Right cardiac atrium (tissue), 5 donors: Measurements from ENCODE around the gene PLXNA3. TPM values are rescaled to one million over a fixed set of nuclear protein-coding genes. Genes with fewer than 3 reads are reported as not detected.

Experiments
- ATAC-seq, 2 donors: fragments of 200-7000 bp; cut with Tn5 transposase; one replicate each; pipeline versions ENCODE4 v1.8.0 to v1.9.1; 2020; ENCODE audit warnings: moderate library complexity in 2 of 2, mild to moderate bottlenecking in 1 of 2
- DNase-seq, 3 donors: peaks; one replicate each; pipeline ENCODE4 v3.0.0-alpha.2; 2020
- H3K27ac ChIP-seq: one replicate; pipeline ENCODE4 v1.5.1; 2013; ENCODE audit warnings: mild to moderate bottlenecking, low read length, control low read depth, moderate library complexity
- H3K27me3 ChIP-seq: one replicate; pipeline ENCODE4 v1.6.1; 2013; ENCODE audit not compliant: control insufficient read depth, insufficient read depth
- H3K4me1 ChIP-seq: one replicate; pipeline ENCODE4 v1.6.1; 2013; ENCODE audit warnings: low read length; ENCODE audit not compliant: control insufficient read depth, insufficient read depth
- H3K4me3 ChIP-seq: one replicate; pipeline ENCODE4 v1.5.1; 2013; ENCODE audit warnings: low read length, control low read depth
- H3K9me3 ChIP-seq: one replicate; pipeline ENCODE4 v1.6.1; 2013; ENCODE audit warnings: low read length; ENCODE audit not compliant: control insufficient read depth
- WGBS: extraction: QIAGEN DNeasy Blood & Tissue Kit; methylation state at CpG from one replicate; pipeline ENCODE4 v1.1.7; 2013; 5-methylcytosine and 5-hydroxymethylcytosine counted together
- intact Hi-C, 4 donors: fragments of 100-400 bp; cut with DNase I; formaldehyde crosslinking; loops; one replicate each; pipeline versions ENCODE4 v1.11.0 to v1.14.0; 2022 to 2023
- polyA plus RNA-seq: library from polyadenylated mRNA; stranded (reverse); fragments of 200-250 nt; gene quantifications from one replicate; pipeline ENCODE4 v1.2.3, GENCODE V29; 2013
- total RNA-seq, 4 donors: library from RNA; stranded (reverse); fragmentation: NEBNext Ultra II Directional; extraction: Animal tissue kit (Norgen Biotek cat#: 25700); gene quantifications; one replicate each; pipeline ENCODE4 v1.2.1, GENCODE V29; 2021
- donor health status: healthy with polysubstance abuse.
- donor health status: DM: no; HTN: yes; CAD: no.
- donor health status: DM: no; HTN: no; CAD: no.
- donor health status: DM: no; HTN: yes; CAD: no; lungs with severe emphysema.
- donor health status: DM: yes; HTN: yes; CAD: no.

Gene PLXNA3
- total and polyA plus RNA-seq, 5 donors = 12.2 to 34.0 (median 26.6) TPM

GRCh38 chrX:154470914-154471568 is 13.0 kb downstream of the PLXNA3 start:
- ATAC-seq (no peak), DNase-seq (no peak)
- Histone ChIP-seq H3K4me1 (no peaks in the 10 kb centered on the region), H3K27me3 (no peaks in the 10 kb centered on the region), H3K9me3 (no peaks in the 10 kb centered on the region), H3K27ac (no peak overlapping the region), H3K4me3 (no peak overlapping the region)
- 91% methylated on average over 22 of the region's 23 CpGs for WGBS
- intact Hi-C loops = no loop called here

- Histone ChIP-seq H3K27me3 (no peaks in the 10 kb centered on the region), H3K4me1 (no peaks in the 10 kb centered on the region), H3K27ac (no peak overlapping the region), H3K9me3 (no peaks in the 10 kb centered on the region), H3K4me3 (no peak overlapping the region)
- WGBS = 85% methylated on average over 23 of the region's 23 CpGs
- ATAC-seq = no peak
- peak in 1 of 3 donors; percentile 49 for DNase-seq
- intact Hi-C loops = no loop called here
These were observed 14.0 kb downstream of the PLXNA3 start for GRCh38 chrX:154471839-154472684.

- H3K9me3 ChIP-seq = no peaks in the 10 kb centered on the region
- ATAC-seq (no peak), DNase-seq (peak in 2 of 3 donors; percentile 11 to 42)
- intact Hi-C loops = no loop called here
- H3K4me1 ChIP-seq = no peaks in the 10 kb centered on the region
- no peak overlapping the region for H3K4me3 ChIP-seq
- H3K27me3 ChIP-seq = no peaks in the 10 kb centered on the region
- 77% methylated on average over 28 of the region's 28 CpGs for WGBS
- H3K27ac ChIP-seq = no peak overlapping the region
These were observed 14.9 kb downstream of the PLXNA3 start for GRCh38 chrX:154472685-154473632.

GRCh38 chrX:154473683-154474082 is 15.6 kb downstream of the PLXNA3 start:
- no peak for ATAC-seq
- Histone ChIP-seq H3K27ac (no peak overlapping the region), H3K27me3 (no peaks in the 10 kb centered on the region), H3K4me1 (no peaks in the 10 kb centered on the region), H3K9me3 (no peaks in the 10 kb centered on the region), H3K4me3 (no peak overlapping the region)
- intact Hi-C loops = no loop called here
- WGBS = 69% methylated on average over 7 of the region's 7 CpGs
- no peak for DNase-seq

- intact Hi-C loops = no loop called here
- Histone ChIP-seq H3K27ac (no peak overlapping the region), H3K4me1 (peaks cover 2% of the 10 kb centered on the region), H3K27me3 (no peaks in the 10 kb centered on the region), H3K4me3 (no peak overlapping the region), H3K9me3 (no peaks in the 10 kb centered on the region)
- ATAC-seq (no peak), DNase-seq (no peak)
- WGBS = 83% methylated on average over 8 of the region's 8 CpGs
These were observed 18.7 kb downstream of the PLXNA3 start for GRCh38 chrX:154476821-154477220.

- 51% methylated on average over 24 of the region's 24 CpGs for WGBS
- DNase-seq (peak in 1 of 3 donors; percentile 58), ATAC-seq (peak in 1 of 2 donors; percentile 1)
- no peaks in the 10 kb centered on the region for H3K27me3 ChIP-seq
- H3K4me1 ChIP-seq = peaks cover 2% of the 10 kb centered on the region
- H3K9me3 ChIP-seq = no peaks in the 10 kb centered on the region
- no peak overlapping the region for H3K27ac ChIP-seq
- peak overlapping the region; percentile 43 for H3K4me3 ChIP-seq
- intact Hi-C loops = no loop called here
These were observed 19.9 kb downstream of the PLXNA3 start for GRCh38 chrX:154477891-154478477.

- 3% methylated on average over 84 of the region's 85 CpGs for WGBS
- intact Hi-C loops = no loop called here
- DNase-seq (peak; percentile 93 to 98 (median 97)), ATAC-seq (peak; percentile 96)
- Histone ChIP-seq H3K27ac (peak within 1 kb of the TSS; percentile 54), H3K4me1 (peaks cover 2% of the 10 kb centered on the region), H3K4me3 (peak within 1 kb of the TSS; percentile 43), H3K9me3 (no peaks in the 10 kb centered on the region), H3K27me3 (no peaks in the 10 kb centered on the region)
These were observed 20.9 kb downstream of the PLXNA3 start, which contains the start of gene LAGE3 for GRCh38 chrX:154478728-154479622. Gene LAGE3 (minus strand): TSS chrX:154479281. CDS start chrX:154478915, 366 bp downstream.

GRCh38 chrX:154481195-154481594 is 23.1 kb downstream of the PLXNA3 start:
- WGBS = 82% methylated on average over 5 of the region's 5 CpGs
- no peak overlapping the region for H3K27ac ChIP-seq
- intact Hi-C loops = no loop called here

GRCh38 chrX:154481911-154482601 is 24.0 kb downstream of the PLXNA3 start:
- intact Hi-C loops = no loop called here
- Histone ChIP-seq H3K9me3 (no peaks in the 10 kb centered on the region), H3K4me1 (peaks cover 2% of the 10 kb centered on the region), H3K27ac (peak overlapping the region; percentile 36), H3K27me3 (no peaks in the 10 kb centered on the region), H3K4me3 (no peak overlapping the region)
- DNase-seq = peak in 2 of 3 donors; percentile 46 to 58
- WGBS = 59% methylated on average over 14 of the region's 14 CpGs
- no peak for ATAC-seq

More at GRCh38 chrX:154481195-154481594, 23.1 kb downstream of the PLXNA3 start:
- H3K9me3 ChIP-seq = no peaks in the 10 kb centered on the region
- no peak overlapping the region for H3K4me3 ChIP-seq
- peaks cover 2% of the 10 kb centered on the region for H3K4me1 ChIP-seq
- H3K27me3 ChIP-seq = no peaks in the 10 kb centered on the region
- ATAC-seq (no peak), DNase-seq (no peak)
